AG09309 (cell line): ENCODE data around the gene MYO3B.
"Not testable (repeated sequence)": the region's sequence is repeated elsewhere in the genome, so short reads cannot be mapped to it uniquely, and the experiment has no call there.

Experiments used
- DNase-seq: peaks from one replicate; pipeline ENCODE4 v3.0.0-alpha.2; 2010; ENCODE audit warnings: low read depth
- H3K4me3 ChIP-seq: 2 replicates; pipeline ENCODE4 v1.5.1; 2011; ENCODE audit warnings: mild to moderate bottlenecking, low read depth, low read length, moderate library complexity; ENCODE audit not compliant: control insufficient read depth
- TF ChIP-seq, protein P1 (sequence below): IDR thresholded peaks from 2 replicates; pipeline ENCODE4 v1.5.1; 2011; ENCODE audit warnings: mild to moderate bottlenecking, low read depth, low read length, inconsistent platforms; ENCODE audit not compliant: insufficient read depth, control insufficient read depth; ENCODE audit errors: missing control alignments

Gene MYO3B

DNA sequence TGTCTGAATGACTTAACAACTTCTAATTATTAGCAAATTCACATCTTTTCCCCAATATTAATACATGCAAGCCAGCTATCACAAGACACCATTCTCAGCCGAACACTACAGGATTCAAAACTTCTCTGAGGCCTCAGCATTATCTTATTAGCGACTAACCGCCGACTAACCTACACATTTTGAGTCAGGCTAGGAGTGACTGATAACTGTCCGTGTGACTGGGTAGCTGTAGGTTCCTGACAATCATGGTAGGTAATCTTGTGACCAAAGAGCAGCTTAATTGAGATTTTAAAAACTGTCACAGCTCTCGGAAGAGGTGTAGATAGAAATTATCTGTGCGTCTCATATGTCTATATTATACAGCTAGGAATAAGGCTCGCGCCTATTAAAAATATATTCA, 493.1 kb downstream of the MYO3B start:
- no peak overlapping the region for H3K4me3 ChIP-seq
- TF ChIP-seq, protein P1, sequence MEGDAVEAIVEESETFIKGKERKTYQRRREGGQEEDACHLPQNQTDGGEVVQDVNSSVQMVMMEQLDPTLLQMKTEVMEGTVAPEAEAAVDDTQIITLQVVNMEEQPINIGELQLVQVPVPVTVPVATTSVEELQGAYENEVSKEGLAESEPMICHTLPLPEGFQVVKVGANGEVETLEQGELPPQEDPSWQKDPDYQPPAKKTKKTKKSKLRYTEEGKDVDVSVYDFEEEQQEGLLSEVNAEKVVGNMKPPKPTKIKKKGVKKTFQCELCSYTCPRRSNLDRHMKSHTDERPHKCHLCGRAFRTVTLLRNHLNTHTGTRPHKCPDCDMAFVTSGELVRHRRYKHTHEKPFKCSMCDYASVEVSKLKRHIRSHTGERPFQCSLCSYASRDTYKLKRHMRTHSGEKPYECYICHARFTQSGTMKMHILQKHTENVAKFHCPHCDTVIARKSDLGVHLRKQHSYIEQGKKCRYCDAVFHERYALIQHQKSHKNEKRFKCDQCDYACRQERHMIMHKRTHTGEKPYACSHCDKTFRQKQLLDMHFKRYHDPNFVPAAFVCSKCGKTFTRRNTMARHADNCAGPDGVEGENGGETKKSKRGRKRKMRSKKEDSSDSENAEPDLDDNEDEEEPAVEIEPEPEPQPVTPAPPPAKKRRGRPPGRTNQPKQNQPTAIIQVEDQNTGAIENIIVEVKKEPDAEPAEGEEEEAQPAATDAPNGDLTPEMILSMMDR = no peak
- DNase-seq = no peak

DNA sequence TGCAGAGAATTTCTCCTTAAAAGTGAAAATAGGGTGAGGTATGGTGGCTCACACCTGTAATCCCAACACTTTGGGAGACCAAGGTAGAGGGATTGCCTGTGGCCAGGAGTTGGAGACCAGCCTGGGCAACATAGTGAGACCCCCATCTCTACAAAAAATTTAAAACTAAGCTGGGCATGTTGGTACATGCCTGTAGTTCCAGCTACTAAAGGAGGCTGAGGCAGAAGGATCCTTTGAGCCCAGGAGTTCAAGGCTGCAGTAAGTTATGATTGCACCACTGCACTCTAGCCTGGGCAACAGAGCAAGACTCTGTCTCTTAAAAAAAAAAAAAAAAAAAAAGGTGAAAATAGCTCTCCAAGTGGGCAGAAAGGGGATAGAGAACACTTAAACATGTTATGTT, 496.3 kb downstream of the MYO3B start:
- not testable (repeated sequence) for H3K4me3 ChIP-seq, DNase-seq

DNA sequence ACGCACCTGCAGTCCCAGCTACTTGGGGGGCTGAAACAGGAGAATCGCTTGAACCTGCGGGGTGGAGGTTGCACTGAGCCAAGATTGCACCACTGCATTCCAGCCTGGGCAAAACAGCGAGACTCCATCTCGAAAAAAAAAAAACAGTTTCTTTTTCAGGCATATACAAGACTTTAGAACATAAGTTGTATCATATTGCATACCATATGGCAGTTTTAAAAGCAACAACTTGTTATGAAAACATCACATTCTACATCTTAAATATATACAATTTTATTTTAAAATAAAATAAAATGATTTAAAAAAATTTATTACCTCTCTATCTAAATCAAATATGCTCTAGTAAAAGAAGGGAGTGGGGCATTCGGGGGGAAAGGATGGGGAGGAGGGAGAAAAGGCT, 497.8 kb downstream of the MYO3B start:
- TF ChIP-seq, protein P1 = no peak
- no peak overlapping the region for H3K4me3 ChIP-seq
- DNase-seq = no peak

DNA sequence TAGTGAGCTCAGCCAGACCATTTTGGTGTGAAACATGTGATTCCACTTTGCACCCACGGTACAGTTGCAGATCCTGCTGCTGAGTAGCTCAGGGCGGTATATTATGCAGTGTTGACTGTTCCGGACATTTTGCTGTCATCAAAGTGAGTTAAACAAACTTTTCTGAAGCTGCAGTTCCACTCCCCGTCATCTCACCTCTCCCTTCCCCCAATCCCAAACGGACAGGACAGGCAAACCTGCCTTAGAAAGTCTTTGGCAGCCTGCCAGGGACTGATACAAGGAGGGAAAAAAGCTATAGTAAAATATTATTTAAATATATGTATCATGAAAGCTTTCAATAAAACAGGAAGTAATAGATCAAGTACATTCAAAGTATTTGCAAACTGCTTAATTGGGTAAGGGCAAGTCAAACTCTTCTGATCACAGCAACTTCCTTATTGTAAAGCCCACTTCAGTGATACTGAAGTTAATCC, 501.7 kb downstream of the MYO3B start:
- DNase-seq = no peak
- H3K4me3 ChIP-seq = no peak overlapping the region
- TF ChIP-seq, protein P1 = no peak

DNA sequence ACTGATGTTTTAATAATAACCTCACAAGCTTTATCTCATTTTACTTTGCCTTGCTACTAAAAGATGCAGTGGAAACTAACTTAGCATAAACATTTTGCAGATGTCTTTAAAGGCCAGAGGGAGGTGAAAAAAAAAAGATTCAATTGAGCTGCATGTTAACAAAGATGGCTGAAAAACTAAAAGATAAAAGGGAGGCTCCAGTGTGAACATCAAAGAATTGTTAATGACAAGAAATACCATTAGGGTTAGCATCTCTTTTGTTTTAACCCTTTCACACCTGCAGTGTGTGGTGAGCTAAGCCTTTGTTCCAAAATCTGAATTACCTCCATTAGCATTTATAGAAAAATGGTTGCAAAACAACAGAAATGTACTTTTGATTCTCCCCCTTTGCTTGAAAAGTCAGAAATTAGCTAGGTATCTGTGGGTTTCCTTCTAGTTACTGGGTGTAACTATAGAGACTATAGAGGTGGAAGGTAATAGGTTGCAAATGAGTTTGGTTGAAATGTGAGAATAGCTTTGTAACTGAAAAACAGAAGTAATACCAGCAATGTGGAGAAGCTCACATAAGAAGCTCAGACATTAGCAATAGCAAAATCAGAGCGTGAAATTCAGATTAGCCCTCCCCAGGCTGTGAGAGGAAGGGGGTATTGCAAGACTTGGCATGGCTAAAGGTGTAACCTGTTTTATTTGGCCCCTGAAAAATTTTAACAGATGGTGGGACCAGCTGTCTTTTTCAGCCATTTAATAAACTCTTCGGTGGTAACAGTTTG, 502.4 kb downstream of the MYO3B start:
- TF ChIP-seq, protein P1 = no peak
- no peak for DNase-seq
- H3K4me3 ChIP-seq = no peak overlapping the region

DNA sequence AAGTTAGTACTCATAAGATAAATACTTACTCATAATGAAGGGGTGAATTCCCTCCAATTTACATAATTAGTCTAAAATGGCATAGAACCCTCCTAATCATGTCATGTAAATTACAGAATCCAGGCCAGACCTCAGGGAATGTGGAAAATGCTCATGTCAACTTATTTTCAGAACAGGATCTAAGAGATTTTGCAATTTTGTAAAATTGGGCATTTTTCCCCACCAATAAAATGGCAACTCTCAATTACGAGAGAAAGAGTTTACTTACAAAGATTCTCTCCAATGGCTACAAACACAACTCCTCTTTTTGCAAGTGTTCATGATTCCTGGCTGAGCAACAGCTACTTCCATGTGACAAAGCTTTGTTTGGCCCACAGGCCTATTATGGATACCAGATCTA, 503.4 kb downstream of the MYO3B start:
- H3K4me3 ChIP-seq = no peak overlapping the region
- DNase-seq = no peak
- TF ChIP-seq, protein P1 = no peak

DNA sequence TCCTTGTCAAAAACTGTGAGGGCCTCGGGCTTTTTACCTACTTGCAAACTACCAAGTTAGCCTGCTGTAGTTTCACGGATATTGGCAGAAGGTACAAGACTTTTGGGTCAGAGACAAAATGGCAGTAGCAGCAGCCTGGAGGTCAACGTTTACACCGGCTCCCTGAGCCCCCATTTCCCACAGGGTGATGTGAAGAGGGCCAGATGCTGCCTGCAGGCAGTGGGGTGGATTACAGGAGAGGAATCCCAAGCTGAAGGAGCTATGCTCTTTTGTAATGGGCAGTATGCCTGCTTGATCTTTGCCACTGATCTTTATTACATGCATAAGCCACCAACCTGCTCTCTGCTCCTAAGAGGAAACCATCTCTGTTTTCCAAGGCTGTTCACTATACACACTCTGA, 507.6 kb downstream of the MYO3B start:
- no peak for DNase-seq
- TF ChIP-seq, protein P1 = no peak
- no peak overlapping the region for H3K4me3 ChIP-seq
